H1 (cell line): Measurements from ENCODE around the gene SELENOO. TPM values are rescaled to one million over a fixed set of nuclear protein-coding genes. Genes with fewer than 3 reads are reported as not detected.

ENCODE experiments used
- ATF3 ChIP-seq: IDR thresholded peaks from 2 replicates; pipeline ENCODE4 v1.6.1; 2011; ENCODE audit warnings: low read depth, mild to moderate bottlenecking, low read length; ENCODE audit not compliant: insufficient read depth
- BACH1 ChIP-seq: IDR thresholded peaks from 2 replicates; pipeline ENCODE4 v1.6.1; 2012; ENCODE audit warnings: low read length, improper control_type of control experiment
- BCL11A ChIP-seq, 2 experiments: IDR thresholded peaks; one replicate each; pipeline ENCODE4 v1.6.1; 2011; ENCODE audit warnings: low read depth in 2 of 2, low read length in 2 of 2, mild to moderate bottlenecking in 2 of 2
- BRCA1 ChIP-seq: IDR thresholded peaks from 2 replicates; pipeline ENCODE4 v1.6.1; 2012; ENCODE audit warnings: low read depth, low read length, improper control_type of control experiment
- CEBPB ChIP-seq: IDR thresholded peaks from 2 replicates; pipeline ENCODE4 v1.6.1; 2012; ENCODE audit warnings: low read depth, low read length
- CREB1 ChIP-seq: IDR thresholded peaks from 2 replicates; pipeline ENCODE4 v1.6.1; 2012; ENCODE audit warnings: inconsistent platforms
- GABPA ChIP-seq: IDR thresholded peaks from 2 replicates; pipeline ENCODE4 v1.6.1; 2011; ENCODE audit warnings: mild to moderate bottlenecking, low read length, moderate library complexity, borderline replicate concordance; ENCODE audit not compliant: insufficient read depth
- GTF2F1 ChIP-seq: IDR thresholded peaks from 2 replicates; pipeline ENCODE4 v1.6.1; 2012; ENCODE audit warnings: low read depth, low read length, improper control_type of control experiment, borderline replicate concordance
- HDAC6 ChIP-seq: IDR thresholded peaks from one replicate; pipeline ENCODE4 v1.7.1; 2012; ENCODE audit warnings: low read depth, mild to moderate bottlenecking, inconsistent platforms, low read length, moderate library complexity
- POLR2A ChIP-seq, 2 experiments: IDR thresholded peaks; 1 replicate in 1 of 2; 2 replicates in 1 of 2; pipeline ENCODE4 v1.6.1; 2011; ENCODE audit warnings: low read depth in 2 of 2, low read length in 2 of 2, mild to moderate bottlenecking in 2 of 2; ENCODE audit errors: control extremely low read depth in 1 of 2
- POLR2AphosphoS5 ChIP-seq: IDR thresholded peaks from 2 replicates; pipeline ENCODE4 v1.6.1; 2011; ENCODE audit warnings: low read depth, low read length
- POU5F1 ChIP-seq: IDR thresholded peaks from 2 replicates; pipeline ENCODE4 v1.6.1; 2011; ENCODE audit warnings: low read depth, mild to moderate bottlenecking, low read length, moderate library complexity
- RNF2 ChIP-seq: fragments of 200-900, 300-1000 bp; sonication (generic); IDR thresholded peaks from 2 replicates; pipeline ENCODE4 v1.7.1; 2016; ENCODE audit warnings: borderline replicate concordance, low read depth, mild to moderate bottlenecking, antibody characterized with exemption, low read length; ENCODE audit not compliant: poor library complexity, severe bottlenecking; ENCODE audit errors: missing control alignments
- RXRA ChIP-seq: IDR thresholded peaks from 2 replicates; pipeline ENCODE4 v1.6.1; 2011; ENCODE audit warnings: low read depth, mild to moderate bottlenecking, low read length, moderate library complexity; ENCODE audit not compliant: insufficient read depth
- SAP30 ChIP-seq: fragments of 300-600 bp; sonication (generic); IDR thresholded peaks from 2 replicates; pipeline ENCODE4 v1.7.1; 2012; ENCODE audit warnings: low read length, moderate library complexity, mild to moderate bottlenecking, inconsistent platforms; ENCODE audit not compliant: insufficient read depth, insufficient replicate concordance
- SIN3A ChIP-seq, 2 experiments: IDR thresholded peaks in 1 of 2; conservative IDR thresholded peaks in 1 of 2; 2 replicates each; pipeline ENCODE4 v1.6.1; 2011 to 2012; ENCODE audit warnings: low read length in 2 of 2, improper control_type of control experiment in 1 of 2, low read depth in 1 of 2, mild to moderate bottlenecking in 1 of 2
- SIRT6 ChIP-seq: IDR thresholded peaks from one replicate; pipeline ENCODE4 v1.7.1; 2012; ENCODE audit warnings: low read length, inconsistent platforms
- SP1 ChIP-seq: IDR thresholded peaks from 2 replicates; pipeline ENCODE4 v1.6.1; 2011; ENCODE audit warnings: low read depth, low read length
- SRF ChIP-seq: IDR thresholded peaks from 2 replicates; pipeline ENCODE4 v1.6.1; 2011; ENCODE audit warnings: mild to moderate bottlenecking, low read depth, low read length, moderate library complexity
- TAF1 ChIP-seq: IDR thresholded peaks from 2 replicates; pipeline ENCODE4 v1.6.1; 2011; ENCODE audit warnings: mild to moderate bottlenecking, low read depth, low read length
- TEAD4 ChIP-seq: IDR thresholded peaks from 2 replicates; pipeline ENCODE4 v1.6.1; 2012; ENCODE audit warnings: low read depth, low read length, inconsistent platforms, mixed read lengths
- ZNF274 ChIP-seq: IDR thresholded peaks from 2 replicates; pipeline ENCODE4 v1.7.0; 2012; ENCODE audit warnings: low read length, borderline replicate concordance; ENCODE audit errors: extremely low read depth
- polyA plus RNA-seq, 7 experiments: library from polyadenylated mRNA; depleted of rRNA in 3 of 7; stranded (reverse) in 5 of 7; unstranded in 2 of 7; fragments of >200 nt in 5 of 7; fragments of 200-250 nt in 2 of 7; gene quantifications; 1 replicate in 5 of 7; 2 replicates in 1 of 7; 4 replicates in 1 of 7; pipeline versions ENCODE4 v1.2.1 to v1.2.3, GENCODE V29; 2011 to 2013; ENCODE audit warnings: missing spikeins in 2 of 7, mixed read lengths in 2 of 7
- total RNA-seq: library from RNA; stranded (reverse); fragmentation: NEBNext Ultra II Directional; extraction: Animal tissue kit (Norgen Biotek cat#: 25700); gene quantifications from 2 replicates; pipeline ENCODE4 v1.2.1, GENCODE V29; 2021
- TF ChIP-seq, protein P1 (sequence below): IDR thresholded peaks from 2 replicates; pipeline ENCODE4 v1.6.1; 2011; ENCODE audit warnings: low read length, improper control_type of control experiment
- TF ChIP-seq, protein P2 (sequence below): IDR thresholded peaks from 2 replicates; pipeline ENCODE4 v1.6.1; 2012; ENCODE audit warnings: inconsistent platforms

SELENOO gene
- total and polyA plus RNA-seq, 2 of the 8 experiments (the other 6 are each of a cell fraction or from before 2014, with no cell fraction given) = 18.6 to 25.1 TPM

GRCh38 chr22:50199829-50200460 lies 866 bp upstream of the SELENOO start (continued):
- TF ChIP-seq, protein P1, sequence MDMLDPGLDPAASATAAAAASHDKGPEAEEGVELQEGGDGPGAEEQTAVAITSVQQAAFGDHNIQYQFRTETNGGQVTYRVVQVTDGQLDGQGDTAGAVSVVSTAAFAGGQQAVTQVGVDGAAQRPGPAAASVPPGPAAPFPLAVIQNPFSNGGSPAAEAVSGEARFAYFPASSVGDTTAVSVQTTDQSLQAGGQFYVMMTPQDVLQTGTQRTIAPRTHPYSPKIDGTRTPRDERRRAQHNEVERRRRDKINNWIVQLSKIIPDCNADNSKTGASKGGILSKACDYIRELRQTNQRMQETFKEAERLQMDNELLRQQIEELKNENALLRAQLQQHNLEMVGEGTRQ = no peak; the same call in 1 of the 2 replicates
- TF ChIP-seq HDAC6 (no peak), GABPA (no peak; the same call in 1 of the 2 replicates), POU5F1 (no peak), RNF2 (no peak), POLR2AphosphoS5 (0 out of 2 replicates have a peak, but pooled peaks have one; percentile 35), SAP30 (no peak), GTF2F1 (no peak), ATF3 (no peak), BACH1 (no peak), POLR2A (IDR thresholded peaks at IDR 0.05; ENCODE audit: control extremely low read depth in 1 of 2, low read depth in 2 of 2, low read length in 2 of 2) (peak in 1 of 2 experiments; percentile 44; a peak in 1 of 3 replicates), ZNF274 (no peak), BRCA1 (no peak), BCL11A (IDR thresholded peaks at IDR 0.05; ENCODE audit: low read depth in 2 of 2, low read length in 2 of 2) (no peak), TAF1 (no peak), RXRA (no peak), SRF (no peak), SIN3A (conservative IDR thresholded peaks at IDR 0.05 in 1 of 2, IDR thresholded peaks at IDR 0.05 in 1 of 2; ENCODE audit: low read depth in 1 of 2, low read length in 2 of 2) (peak in 1 of 2 experiments; percentile 51; a peak in 1 of 4 replicates), CEBPB (no peak), TEAD4 (no peak), CREB1 (0 out of 2 replicates have a peak, but pooled peaks have one; percentile 43), SP1 (no peak; the same call in 1 of the 2 replicates), SIRT6 (no peak)
- TF ChIP-seq, protein P2, sequence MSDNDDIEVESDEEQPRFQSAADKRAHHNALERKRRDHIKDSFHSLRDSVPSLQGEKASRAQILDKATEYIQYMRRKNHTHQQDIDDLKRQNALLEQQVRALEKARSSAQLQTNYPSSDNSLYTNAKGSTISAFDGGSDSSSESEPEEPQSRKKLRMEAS = peak; percentile 29; the same call in 1 of the 2 replicates
